B cell (primary cell): Measurements from ENCODE around the gene RAD51AP2. TPM values are rescaled to one million over a fixed set of nuclear protein-coding genes. Genes with fewer than 3 reads are reported as not detected.

Experiments used
- ATAC-seq: fragments of 200-7000 bp; cut with Tn5 transposase; one replicate; pipeline ENCODE4 v1.10.0; 2021; ENCODE audit warnings: low read depth, mild to moderate bottlenecking, moderate number of reproducible peaks, moderate library complexity
- CTCF ChIA-PET: fragments of 350-600 bp; sonication (Branson Sonifier 250); formaldehyde crosslinking; loops from one replicate; lab custom pipeline; 2021; ENCODE audit warnings: antibody characterized with exemption, inconsistent platforms; lab: Charles Lee
- POLR2A ChIA-PET: fragments of 350-600 bp; sonication (Branson Sonifier 250); formaldehyde crosslinking; loops from one replicate; lab custom pipeline; 2021; ENCODE audit warnings: antibody characterized with exemption; lab: Charles Lee
- DNase-seq: peaks from one replicate; pipeline ENCODE4 v3.0.0; 2013
- H2AFZ ChIP-seq: 2 replicates; pipeline ENCODE4 v1.6.1; 2012; ENCODE audit warnings: mild to moderate bottlenecking, low read depth, low read length; ENCODE audit not compliant: insufficient read depth, poor library complexity, severe bottlenecking
- H3K27ac ChIP-seq, 2 donors: 1 replicate in 1 of 2; 2 replicates in 1 of 2; pipeline ENCODE4 v1.5.1; 2012 to 2013; ENCODE audit warnings: low read length in 2 of 2, mild to moderate bottlenecking in 2 of 2, moderate library complexity in 1 of 2
- H3K27me3 ChIP-seq, 4 experiments: fragments of 200-600 bp in 1 of 4; sonication (generic) in 1 of 4; replicated peaks in 1 of 4; 1 replicate in 2 of 4; 2 replicates in 2 of 4; pipeline versions ENCODE4 v1.6.1 to v1.7.0; 2013 to 2016; ENCODE audit warnings: low read length in 3 of 4, mild to moderate bottlenecking in 2 of 4, mixed read lengths in 1 of 4, moderate library complexity in 1 of 4; ENCODE audit not compliant: insufficient read depth in 4 of 4, control insufficient read depth in 3 of 4; ENCODE audit errors: control extremely low read depth in 1 of 4
- H3K36me3 ChIP-seq, 2 experiments: replicated peaks in 1 of 2; 1 replicate in 1 of 2; 2 replicates in 1 of 2; pipeline versions ENCODE4 v1.6.1 to v1.7.1; 2013; ENCODE audit warnings: low read length in 1 of 2; ENCODE audit not compliant: insufficient read depth in 2 of 2, control insufficient read depth in 1 of 2; ENCODE audit errors: control extremely low read depth in 1 of 2, extremely low read depth in 1 of 2
- H3K4me1 ChIP-seq, 2 donors: fragments of 200-600 bp in 1 of 2; sonication (generic) in 1 of 2; 1 replicate in 1 of 2; 2 replicates in 1 of 2; pipeline versions ENCODE4 v1.5.1 to v1.6.1; 2013 to 2017; ENCODE audit warnings: low read length in 2 of 2; ENCODE audit not compliant: control insufficient read depth in 2 of 2, insufficient read depth in 2 of 2
- H3K4me2 ChIP-seq: replicated peaks from 2 replicates; pipeline ENCODE3; 2012; ENCODE audit warnings: mild to moderate bottlenecking, low read depth, low read length; ENCODE audit not compliant: poor library complexity, severe bottlenecking
- H3K4me3 ChIP-seq, 5 experiments: fragments of 200-600 bp in 1 of 5; sonication (generic) in 1 of 5; 1 replicate in 3 of 5; 2 replicates in 2 of 5; pipeline versions ENCODE4 v1.5.1 to v1.7.0; 2011 to 2016; ENCODE audit warnings: low read length in 4 of 5, mild to moderate bottlenecking in 4 of 5, low read depth in 2 of 5, control low read depth in 1 of 5, moderate library complexity in 1 of 5; ENCODE audit not compliant: insufficient read depth in 1 of 5; ENCODE audit errors: control extremely low read depth in 1 of 5, extremely low read depth in 1 of 5
- H3K79me2 ChIP-seq: fragments of 200-600 bp; sonication (generic); one replicate; pipeline ENCODE4 v1.6.0; 2016; ENCODE audit warnings: low read length; ENCODE audit not compliant: control insufficient read depth, insufficient read depth
- H3K9ac ChIP-seq: fragments of 200-600 bp; sonication (generic); 2 replicates; pipeline ENCODE4 v1.6.1; 2017; ENCODE audit warnings: mild to moderate bottlenecking, low read length, moderate library complexity
- H3K9me3 ChIP-seq, 3 donors: one replicate each; pipeline versions ENCODE4 v1.6.1 to v1.7.1; 2013; ENCODE audit warnings: low read length in 2 of 3; ENCODE audit not compliant: control insufficient read depth in 2 of 3, insufficient read depth in 1 of 3; ENCODE audit errors: control extremely low read depth in 1 of 3
- H4K20me1 ChIP-seq: 2 replicates; pipeline ENCODE4 v1.6.0; 2012; ENCODE audit warnings: mild to moderate bottlenecking, low read length; ENCODE audit not compliant: insufficient read depth, control insufficient read depth, poor library complexity, severe bottlenecking
- H3K27ac Mint-ChIP-seq: one replicate; pipeline ENCODE4 v1.8.0; 2021; ENCODE audit warnings: mixed read lengths
- H3K27me3 Mint-ChIP-seq: one replicate; pipeline ENCODE4 v1.8.0; 2021; ENCODE audit warnings: mixed read lengths
- H3K4me1 Mint-ChIP-seq: one replicate; pipeline ENCODE4 v1.8.0; 2021; ENCODE audit warnings: mixed read lengths
- H3K4me3 Mint-ChIP-seq: one replicate; pipeline ENCODE4 v1.8.0; 2021; ENCODE audit warnings: mixed read lengths
- H3K9me3 Mint-ChIP-seq: one replicate; pipeline ENCODE4 v1.8.0; 2022; ENCODE audit warnings: mixed read lengths; ENCODE audit not compliant: insufficient read depth
- CTCF ChIP-seq: fragments of 200-600 bp; IDR thresholded peaks from one replicate; pipeline ENCODE4 v1.8.0; 2022; ENCODE audit warnings: antibody characterized with exemption, mild to moderate bottlenecking
- EZH2 ChIP-seq: IDR thresholded peaks from 2 replicates; pipeline ENCODE4 v1.6.1; 2012; ENCODE audit warnings: borderline replicate concordance, low read depth, mild to moderate bottlenecking, moderate library complexity, low read length; ENCODE audit not compliant: insufficient read depth, poor library complexity, severe bottlenecking
- WGBS: methylation state at CpG from one replicate; pipeline ENCODE4 v1.1.5; 2013; ENCODE audit warnings: missing lambda C conversion rate; ENCODE audit not compliant: insufficient coverage; 5-methylcytosine and 5-hydroxymethylcytosine counted together
- intact Hi-C: fragments of 100-400 bp; cut with micrococcal nuclease; formaldehyde crosslinking; loops from one replicate; pipeline ENCODE4 v1.10.0; 2022
- polyA plus RNA-seq: library from polyadenylated mRNA; depleted of rRNA; stranded (reverse); fragments of >200 nt; gene quantifications from 2 replicates; pipeline ENCODE4 v1.2.3, GENCODE V29; 2012
- total RNA-seq, 2 donors: library from RNA; stranded (reverse); fragments of 120-200 nt in 1 of 2; gene quantifications; 1 replicate in 1 of 2; 2 replicates in 1 of 2; pipeline versions ENCODE4 v1.2.3 to v1.2.4, GENCODE V29; 2013 to 2022

The RAD51AP2 gene
- total and polyA plus RNA-seq, 2 donors (not counting 1 experiment from before 2014, with no cell fraction given), result not detected

GRCh38 chr2:17543131-17543660 is 25.0 kb upstream of the RAD51AP2 start:
- Histone ChIP-seq H3K4me2 (no peak overlapping the region), H2AFZ (no peak overlapping the region), H3K4me3 (no peak overlapping the region), H3K9ac (no peak overlapping the region), H3K27me3 (peaks cover 0 to 48% (median 34%) of the 10 kb centered on the region in 4 experiments), H3K27ac (no peak overlapping the region), H3K9me3 (no peaks in the 10 kb centered on the region), H4K20me1 (no peaks in the 10 kb centered on the region), H3K79me2 (no peaks in the 10 kb centered on the region), H3K4me1 (peaks cover 5 to 14% of the 10 kb centered on the region in 2 donors), H3K36me3 (no peaks in the 10 kb centered on the region)
- ChIA-PET POLR2A (no interaction called here), CTCF (no interaction called here)
- ATAC-seq (no peak), DNase-seq (no peak)
- no peak for TF ChIP-seq CTCF
- TF ChIP-seq EZH2, result no peak
- H3K9me3 Mint-ChIP-seq, result no peaks in the 10 kb centered on the region
- intact Hi-C loops, result no loop called here
- H3K27me3 Mint-ChIP-seq, result peaks cover 59% of the 10 kb centered on the region
- peaks cover 20% of the 10 kb centered on the region for H3K4me1 Mint-ChIP-seq
- H3K4me3 Mint-ChIP-seq, result no peak overlapping the region
- 62% methylated on average over 4 of the region's 6 CpGs for WGBS
- H3K27ac Mint-ChIP-seq, result no peak overlapping the region

- Mint-ChIP-seq H3K27ac (no peak overlapping the region), H3K27me3 (peaks cover 58% of the 10 kb centered on the region), H3K4me3 (no peak overlapping the region), H3K4me1 (peaks cover 23% of the 10 kb centered on the region), H3K9me3 (no peaks in the 10 kb centered on the region)
- no peak overlapping the region for H3K27ac ChIP-seq
- ChIA-PET POLR2A (no interaction called here), CTCF (no interaction called here)
- intact Hi-C loops, result no loop called here
- DNase-seq (no peak), ATAC-seq (no peak)
- WGBS, result no CpG with 5 or more reads among the region's 2 CpGs
- no peaks in the 10 kb centered on the region for H3K9me3 ChIP-seq
- H3K36me3 ChIP-seq, result no peaks in the 10 kb centered on the region
- H2AFZ ChIP-seq, result no peak overlapping the region
- H3K4me1 ChIP-seq, result peaks cover 5 to 17% of the 10 kb centered on the region in 2 donors
- no peak for TF ChIP-seq CTCF
- H3K4me2 ChIP-seq, result no peak overlapping the region
- no peak overlapping the region for H3K4me3 ChIP-seq
- no peak overlapping the region for H3K9ac ChIP-seq
- no peaks in the 10 kb centered on the region for H4K20me1 ChIP-seq
- H3K27me3 ChIP-seq, result peaks cover 0 to 53% (median 36%) of the 10 kb centered on the region in 4 experiments
- H3K79me2 ChIP-seq, result no peaks in the 10 kb centered on the region
Observed at GRCh38 chr2:17542471-17542870, 24.2 kb upstream of the RAD51AP2 start.
